GM12878 (cell line): ENCODE data around the gene MAGEC2.

Source experiments
- BHLHE40 ChIP-seq, 2 experiments: fragments of 450-650 bp in 1 of 2; IDR thresholded peaks; 2 replicates each; pipeline ENCODE4 v1.6.1; 2011 to 2017; ENCODE audit warnings: low read depth in 2 of 2, borderline replicate concordance in 1 of 2, improper control_type of control experiment in 1 of 2, low read length in 1 of 2, mild to moderate bottlenecking in 1 of 2
- EP300 ChIP-seq, 2 experiments: fragments of 150-350 bp in 1 of 2; IDR thresholded peaks; 2 replicates each; pipeline ENCODE4 v1.6.1; 2011 to 2012; ENCODE audit warnings: low read depth in 2 of 2, low read length in 2 of 2, borderline replicate concordance in 1 of 2, improper control_type of control experiment in 1 of 2, inconsistent platforms in 1 of 2; ENCODE audit not compliant: control insufficient read depth in 1 of 2
- KDM1A ChIP-seq: fragments of 200-600 bp; sonication (generic); IDR thresholded peaks from 2 replicates; pipeline ENCODE4 v1.6.1; 2016; ENCODE audit warnings: borderline replicate concordance
- LARP7 ChIP-seq: fragments of 450-650 bp; IDR thresholded peaks from 2 replicates; pipeline ENCODE4 v1.6.1; 2017; ENCODE audit warnings: mild to moderate bottlenecking
- PML ChIP-seq: IDR thresholded peaks from 2 replicates; pipeline ENCODE4 v1.6.1; 2012; ENCODE audit warnings: low read length, inconsistent platforms
- POLR2A ChIP-seq: IDR thresholded peaks from 2 replicates; pipeline ENCODE4 v1.6.1; 2011; ENCODE audit warnings: low read depth, mild to moderate bottlenecking, low read length
- POLR2AphosphoS2 ChIP-seq: IDR thresholded peaks from 2 replicates; pipeline ENCODE4 v1.6.1; 2011; ENCODE audit warnings: low read depth, mild to moderate bottlenecking, low read length, improper control_type of control experiment, moderate library complexity
- POLR2AphosphoS5 ChIP-seq: IDR thresholded peaks from 2 replicates; pipeline ENCODE4 v1.6.1; 2011; ENCODE audit warnings: mild to moderate bottlenecking, low read length, inconsistent platforms
- RBBP5 ChIP-seq: fragments of 200-600 bp; sonication (generic); conservative IDR thresholded peaks from 2 replicates; pipeline ENCODE4 v1.6.1; 2016
- SIN3A ChIP-seq: IDR thresholded peaks from 2 replicates; pipeline ENCODE4 v1.6.1; 2012; ENCODE audit warnings: low read depth, low read length, improper control_type of control experiment
- TAF1 ChIP-seq: IDR thresholded peaks from 2 replicates; pipeline ENCODE4 v1.6.1; 2011; ENCODE audit warnings: mild to moderate bottlenecking, low read depth, low read length, borderline replicate concordance
- ZZZ3 ChIP-seq: IDR thresholded peaks from 2 replicates; pipeline ENCODE4 v1.6.1; 2011; ENCODE audit warnings: low read depth; ENCODE audit not compliant: control insufficient read depth, insufficient read length
- TF ChIP-seq, protein P1 (sequence below), 3 experiments: IDR thresholded peaks in 2 of 3; conservative IDR thresholded peaks in 1 of 3; 2 replicates each; pipeline ENCODE4 v1.5.1; 2011; ENCODE audit warnings: low read depth in 3 of 3, low read length in 3 of 3, mild to moderate bottlenecking in 3 of 3, control low read depth in 2 of 3, moderate library complexity in 2 of 3, inconsistent platforms in 1 of 3, mixed read lengths in 1 of 3; ENCODE audit not compliant: control insufficient read depth in 2 of 3, insufficient read depth in 1 of 3; ENCODE audit errors: extremely low read depth in 1 of 3

- TF ChIP-seq, protein P1, sequence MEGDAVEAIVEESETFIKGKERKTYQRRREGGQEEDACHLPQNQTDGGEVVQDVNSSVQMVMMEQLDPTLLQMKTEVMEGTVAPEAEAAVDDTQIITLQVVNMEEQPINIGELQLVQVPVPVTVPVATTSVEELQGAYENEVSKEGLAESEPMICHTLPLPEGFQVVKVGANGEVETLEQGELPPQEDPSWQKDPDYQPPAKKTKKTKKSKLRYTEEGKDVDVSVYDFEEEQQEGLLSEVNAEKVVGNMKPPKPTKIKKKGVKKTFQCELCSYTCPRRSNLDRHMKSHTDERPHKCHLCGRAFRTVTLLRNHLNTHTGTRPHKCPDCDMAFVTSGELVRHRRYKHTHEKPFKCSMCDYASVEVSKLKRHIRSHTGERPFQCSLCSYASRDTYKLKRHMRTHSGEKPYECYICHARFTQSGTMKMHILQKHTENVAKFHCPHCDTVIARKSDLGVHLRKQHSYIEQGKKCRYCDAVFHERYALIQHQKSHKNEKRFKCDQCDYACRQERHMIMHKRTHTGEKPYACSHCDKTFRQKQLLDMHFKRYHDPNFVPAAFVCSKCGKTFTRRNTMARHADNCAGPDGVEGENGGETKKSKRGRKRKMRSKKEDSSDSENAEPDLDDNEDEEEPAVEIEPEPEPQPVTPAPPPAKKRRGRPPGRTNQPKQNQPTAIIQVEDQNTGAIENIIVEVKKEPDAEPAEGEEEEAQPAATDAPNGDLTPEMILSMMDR (IDR thresholded peaks at IDR 0.05 in 2 of 3, conservative IDR thresholded peaks at IDR 0.05 in 1 of 3; ENCODE audit: control insufficient read depth in 2 of 3, extremely low read depth in 1 of 3, insufficient read depth in 1 of 3, low read depth in 3 of 3, low read length in 3 of 3): no peak
- TF ChIP-seq POLR2AphosphoS5 (no peak), TAF1 (no peak), POLR2A (no peak), KDM1A (no peak), RBBP5 (no peak), PML (no peak), EP300 (IDR thresholded peaks at IDR 0.05; ENCODE audit: borderline replicate concordance in 1 of 2, control insufficient read depth in 1 of 2, low read depth in 2 of 2, low read length in 2 of 2) (no peak), ZZZ3 (no peak), POLR2AphosphoS2 (no peak), BHLHE40 (IDR thresholded peaks at IDR 0.05; ENCODE audit: borderline replicate concordance in 1 of 2, low read depth in 2 of 2, low read length in 1 of 2) (no peak), SIN3A (no peak), LARP7 (no peak)
These were observed 46.1 kb upstream of the MAGEC2 start for GRCh38 chrX:142251202-142251601.
